GM18867 (cell line): ENCODE results near the gene IFI35.
A peak's percentile ranks its signal among the peaks of the same experiment; 100 is the strongest.
"Not testable (repeated sequence)": the region's sequence is repeated elsewhere in the genome, so short reads cannot be mapped to it uniquely, and the experiment has no call there.

Source experiments
- ATAC-seq: cut with Tn5 transposase; IDR thresholded peaks from one replicate; pipeline ENCODE4 v1.9.1; 2021; ENCODE audit warnings: mild to moderate bottlenecking, moderate library complexity; ENCODE audit not compliant: unreplicated experiment

Gene IFI35

GRCh38 chr17:42997390-42997983 lies 9.1 kb upstream of the IFI35 start:
- ATAC-seq: no peak

DNA sequence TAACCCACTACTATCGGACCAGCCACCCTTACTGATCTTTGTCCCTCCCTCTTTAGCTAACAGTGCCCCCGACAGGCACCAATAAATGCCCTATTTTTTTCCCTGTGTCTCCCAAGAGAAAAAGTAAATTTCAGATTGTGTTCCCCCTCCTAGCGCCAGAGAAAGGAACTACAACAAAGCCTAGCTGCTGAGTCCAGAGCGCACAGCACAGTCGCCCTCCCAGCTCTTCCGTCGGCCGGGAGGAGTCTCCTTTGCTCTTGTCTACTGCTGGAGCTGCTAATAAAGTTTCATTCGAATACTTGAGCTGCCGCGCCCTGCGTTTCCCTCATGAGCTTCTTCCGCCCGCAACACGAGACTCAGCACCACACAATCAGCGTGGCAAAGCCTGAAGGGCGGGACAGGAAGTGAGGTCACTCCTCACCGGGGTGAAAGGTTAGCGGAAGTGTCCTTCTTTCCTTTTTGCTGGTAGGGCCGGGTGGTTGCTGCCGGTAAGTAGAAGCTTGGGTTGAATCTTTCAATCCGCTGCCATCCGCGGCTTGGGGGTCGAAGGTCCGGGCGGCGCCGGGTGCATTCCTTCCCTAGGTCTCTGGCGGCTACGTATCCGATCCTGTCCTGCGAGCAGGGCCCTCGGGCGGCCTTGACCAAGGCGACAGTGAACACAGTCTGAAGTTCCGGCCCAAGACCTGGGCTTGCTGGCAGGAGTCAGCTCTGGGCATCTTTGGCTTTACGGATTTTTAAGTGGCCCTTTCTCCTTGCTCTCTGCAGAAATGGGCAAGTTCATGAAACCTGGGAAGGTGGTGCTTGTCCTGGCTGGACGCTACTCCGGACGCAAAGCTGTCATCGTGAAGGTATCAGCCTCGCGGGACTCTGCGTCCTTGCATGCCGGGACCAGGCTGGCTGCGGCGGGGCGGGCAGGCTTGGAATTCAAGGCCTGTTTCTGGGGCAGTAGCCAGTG lies 8.3 kb upstream of the IFI35 start, which contains the start of gene RPL27:
Gene RPL27 (plus strand): TSS at position 436 of the 955 bp plus-strand sequence. CDS start 332 bp downstream, at position 768.
- ATAC-seq: peak; percentile 93

DNA sequence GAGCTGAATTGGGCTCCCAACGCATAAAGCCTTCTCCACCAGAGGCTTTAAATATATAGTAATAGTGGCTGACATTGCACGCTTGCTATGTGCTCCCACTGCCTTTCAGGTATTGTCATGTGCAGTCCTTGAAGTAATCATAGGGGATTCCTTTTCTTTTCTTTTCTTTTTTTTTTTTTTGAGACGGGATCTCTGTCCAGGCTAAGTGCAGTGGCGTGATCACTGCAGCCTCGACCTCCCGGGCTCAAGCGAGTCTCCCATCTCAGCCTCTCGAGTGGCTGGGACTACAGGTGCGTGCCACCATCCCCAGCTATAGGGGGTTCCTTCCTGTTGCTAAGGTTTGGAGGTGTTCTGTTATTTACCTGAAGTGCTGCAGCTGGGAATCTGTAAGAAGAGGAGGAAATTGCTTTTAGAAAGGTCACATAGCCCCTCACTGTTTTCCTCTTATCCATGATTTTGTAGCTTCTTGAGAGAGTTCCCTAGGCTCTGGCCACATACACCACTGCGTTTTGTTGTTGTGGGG lies 7.5 kb upstream of the IFI35 start:
- no peak for ATAC-seq

DNA sequence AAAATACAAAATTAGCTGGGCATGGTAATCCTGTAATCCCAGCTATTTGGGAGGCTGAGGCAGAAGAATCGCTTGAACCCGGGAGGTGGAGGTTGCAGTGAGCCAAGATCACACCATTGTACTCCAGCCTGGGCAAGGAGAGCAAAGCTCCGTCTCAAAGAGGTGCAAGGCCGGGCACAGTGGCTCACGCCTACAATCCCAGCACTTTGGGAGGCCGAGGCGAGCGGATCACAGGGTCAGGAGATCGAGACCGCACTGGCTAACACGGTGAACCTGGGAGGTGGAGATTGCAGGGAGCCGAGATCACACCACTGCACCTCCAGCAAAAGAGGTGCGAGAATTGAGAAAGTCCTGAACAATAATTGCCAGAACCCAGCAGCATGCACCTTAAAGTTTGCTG lies 5.7 kb upstream of the IFI35 start:
- ATAC-seq: not testable (repeated sequence)

GRCh38 chr17:43003542-43004172 lies 2.9 kb upstream of the IFI35 start:
- ATAC-seq: no peak

DNA sequence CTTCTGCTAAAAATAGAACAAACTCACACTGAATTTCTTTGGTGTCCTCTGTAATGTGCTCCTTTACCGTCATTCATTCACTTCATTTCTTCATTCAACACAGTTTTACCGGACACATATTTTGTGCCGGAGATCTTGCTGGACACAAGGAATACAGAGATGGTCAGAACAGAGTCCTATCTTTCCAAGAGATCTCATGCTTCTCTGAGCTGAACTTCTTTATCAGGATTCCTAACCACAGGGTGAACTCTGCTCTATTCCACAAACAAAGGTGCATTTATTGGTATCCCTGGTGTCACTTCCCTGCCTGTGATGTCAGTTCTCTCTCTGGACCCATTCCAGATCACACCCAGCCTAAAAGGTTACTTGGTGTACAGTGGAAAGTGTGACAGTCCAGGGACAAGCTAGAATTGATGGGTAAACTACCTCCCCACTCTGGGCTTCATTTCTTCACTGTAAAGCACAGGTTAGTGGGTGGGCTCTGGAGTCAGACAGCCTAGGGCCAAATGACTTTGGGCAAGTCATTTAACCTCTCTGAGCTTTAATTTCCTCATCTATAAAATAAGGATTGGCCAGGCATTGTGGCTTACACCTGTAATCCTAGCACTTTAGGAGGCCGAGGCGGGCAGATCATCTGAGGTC lies 4.2 kb downstream of the IFI35 start:
- no peak for ATAC-seq

GRCh38 chr17:43011728-43012472 lies 5.3 kb downstream of the IFI35 start:
- no peak for ATAC-seq

- no peak for ATAC-seq
Measured at GRCh38 chr17:43013296-43013695, 6.7 kb downstream of the IFI35 start.

- no peak for ATAC-seq
Measured at GRCh38 chr17:43014020-43014648, 7.5 kb downstream of the IFI35 start.

DNA sequence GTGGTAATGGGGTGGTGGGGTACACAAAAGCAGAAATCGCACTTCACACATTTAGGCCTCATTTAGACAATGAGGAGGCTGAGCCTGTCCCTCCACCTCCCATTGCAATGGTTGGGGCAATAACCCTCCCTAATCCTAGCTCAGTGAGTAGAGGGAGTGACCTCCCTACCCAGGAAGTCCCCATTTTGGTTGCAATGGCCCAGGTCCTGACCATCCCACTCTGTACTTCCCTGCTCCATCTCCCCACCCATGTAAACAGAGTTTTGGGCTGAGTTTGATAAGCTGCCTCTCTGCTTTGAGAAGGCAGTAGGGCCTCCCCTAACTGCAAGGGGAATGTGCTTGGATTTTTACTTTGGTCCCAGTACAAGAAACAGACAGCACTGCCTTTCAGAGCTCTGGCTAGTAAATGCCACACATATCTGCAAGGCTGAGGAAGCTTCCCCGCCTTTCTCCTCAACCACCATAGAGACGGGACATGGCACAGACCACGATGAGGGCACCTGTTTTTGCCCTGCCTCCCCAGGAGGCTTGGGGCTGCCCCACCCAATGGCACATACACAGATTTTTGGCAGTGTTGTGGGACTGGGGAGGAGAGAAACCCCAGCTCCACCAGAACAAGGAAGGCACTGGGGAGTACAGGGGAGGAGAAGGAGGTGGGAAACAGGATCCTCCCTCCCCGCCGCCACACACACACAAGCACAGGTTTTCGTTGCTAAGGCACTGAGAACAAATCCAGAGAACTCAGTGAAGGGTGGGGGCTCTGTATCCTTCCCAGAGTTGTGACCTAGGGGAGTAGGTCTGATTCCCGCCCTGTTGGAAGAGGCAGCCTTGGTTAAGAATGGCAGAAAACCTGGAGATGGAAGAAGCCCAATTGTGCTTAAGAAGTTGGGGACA lies 8.3 kb downstream of the IFI35 start:
- ATAC-seq: no peak

- no peak for ATAC-seq
Measured at GRCh38 chr17:43015579-43015978, 9.0 kb downstream of the IFI35 start.

GRCh38 chr17:43016216-43016615 lies 9.6 kb downstream of the IFI35 start:
- no peak for ATAC-seq

- ATAC-seq: no peak
Measured at GRCh38 chr17:43018008-43018853, 11.6 kb downstream of the IFI35 start.

GRCh38 chr17:43018932-43019331 lies 12.3 kb downstream of the IFI35 start:
- no peak for ATAC-seq

DNA sequence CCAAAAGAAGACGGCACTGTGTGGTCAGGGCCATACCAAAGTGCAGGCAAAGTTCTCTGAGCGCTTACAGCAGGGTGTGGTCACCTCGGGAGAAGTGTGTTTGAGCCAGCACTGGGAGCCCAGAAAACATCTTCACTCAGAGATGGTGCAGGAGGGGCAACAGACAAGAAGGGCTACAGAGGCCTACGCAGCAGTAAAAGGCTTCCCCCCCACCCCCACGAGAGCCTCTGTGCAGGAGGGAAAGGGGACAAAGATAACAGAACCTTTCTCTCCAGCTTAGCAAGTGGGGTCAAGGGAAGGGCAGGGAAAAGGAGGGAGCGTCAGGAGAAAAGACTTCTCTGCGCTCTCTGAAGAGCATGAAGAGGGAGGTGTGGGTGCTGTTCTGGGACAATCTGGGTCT lies 12.8 kb downstream of the IFI35 start:
- ATAC-seq: no peak

DNA sequence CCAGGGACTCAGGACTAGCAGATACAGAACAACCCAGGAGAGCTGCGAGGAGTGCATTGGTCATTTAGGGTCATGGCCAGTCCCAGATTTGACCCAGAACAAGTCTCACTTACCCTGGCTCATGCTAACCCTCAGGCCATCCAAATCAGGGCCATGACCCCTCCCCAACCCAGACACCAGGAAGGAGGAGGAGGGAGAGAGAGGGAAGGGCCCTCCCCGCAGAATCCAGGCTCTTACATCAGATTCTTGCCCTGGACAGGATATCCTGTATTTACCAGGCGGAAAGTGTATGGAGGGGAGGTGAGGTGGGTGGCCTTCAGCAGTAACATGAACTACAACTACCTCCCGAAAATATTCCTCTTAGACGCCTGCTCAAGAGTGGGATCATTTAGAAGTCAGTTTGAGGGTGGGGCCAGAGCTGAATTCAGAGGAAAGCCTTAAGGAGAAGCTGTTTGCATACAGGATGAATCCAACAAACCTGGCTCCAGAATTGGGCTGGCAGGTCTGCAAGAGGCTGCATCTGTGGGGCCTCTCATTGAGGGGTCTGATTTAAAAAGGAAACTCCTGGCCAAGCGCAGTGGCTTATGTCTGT lies 13.5 kb downstream of the IFI35 start:
- no peak for ATAC-seq
